Posterior vena cava (tissue), 2 donors: ENCODE measurements around the gene KCNG2. TPM values are rescaled to one million over a fixed set of nuclear protein-coding genes. Genes with fewer than 3 reads are reported as not detected.
A peak's percentile ranks its signal among the peaks of the same experiment; 100 is the strongest.

Experiments used
- DNase-seq: peaks from one replicate; pipeline ENCODE4 v3.0.0-alpha.2; 2020; ENCODE audit warnings: low spot score
- intact Hi-C, 2 donors: fragments of 100-400 bp; cut with DNase I; formaldehyde crosslinking; loops; one replicate each; pipeline versions ENCODE4 v1.14.1 to v1.14.2; 2022 to 2023
- total RNA-seq, 2 donors: library from RNA; stranded (reverse); fragmentation: NEBNext Ultra II Directional; extraction: Animal tissue kit (Norgen Biotek cat#: 25700); gene quantifications; one replicate each; pipeline ENCODE4 v1.2.1, GENCODE V29; 2021
- donor health status: DM: yes; HTN: yes; CAD: no.
- donor health status: DM: yes; HTN: yes; CAD: no.

Gene KCNG2
- total RNA-seq, 2 donors from 2014 or later = 0.38 to 0.56 TPM

GRCh38 chr18:79940126-79940813 is 142.5 kb downstream of the KCNG2 start:
- intact Hi-C loops = no loop called here
- DNase-seq = no peak

GRCh38 chr18:79940814-79941472 is 143.2 kb downstream of the KCNG2 start:
- no peak for DNase-seq
- intact Hi-C loops = no loop called here

DNA sequence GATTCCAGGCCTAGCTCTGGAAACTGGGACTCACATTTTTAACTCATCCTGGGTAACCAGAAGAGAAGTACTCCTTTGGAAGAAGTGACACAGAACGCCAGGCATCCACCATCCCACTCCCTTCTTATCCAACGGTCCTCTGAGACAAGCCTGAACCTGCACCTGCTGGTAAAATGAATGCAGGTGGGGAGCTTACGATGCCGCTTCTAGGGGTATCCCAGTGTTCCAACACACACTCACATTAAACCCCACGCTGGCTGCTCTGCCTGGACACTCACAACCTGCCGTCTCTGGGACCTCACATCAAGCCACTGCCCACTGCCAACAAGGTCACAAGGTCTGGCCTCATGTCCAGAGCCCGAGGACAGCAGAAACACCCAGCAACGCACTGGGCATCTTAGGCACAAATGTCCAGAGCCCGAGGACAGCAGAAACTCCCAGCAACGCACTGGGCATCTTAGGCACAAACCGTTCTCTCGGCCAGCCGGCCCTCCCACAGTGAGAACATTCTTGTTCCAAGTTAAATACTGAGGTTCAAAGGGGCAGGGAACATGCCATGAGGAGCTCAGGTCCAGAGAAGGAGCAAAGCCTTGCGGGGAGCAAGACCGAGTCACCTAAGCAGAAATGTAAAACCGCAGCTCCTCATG is 143.9 kb downstream of the KCNG2 start:
- no peak for DNase-seq

DNA sequence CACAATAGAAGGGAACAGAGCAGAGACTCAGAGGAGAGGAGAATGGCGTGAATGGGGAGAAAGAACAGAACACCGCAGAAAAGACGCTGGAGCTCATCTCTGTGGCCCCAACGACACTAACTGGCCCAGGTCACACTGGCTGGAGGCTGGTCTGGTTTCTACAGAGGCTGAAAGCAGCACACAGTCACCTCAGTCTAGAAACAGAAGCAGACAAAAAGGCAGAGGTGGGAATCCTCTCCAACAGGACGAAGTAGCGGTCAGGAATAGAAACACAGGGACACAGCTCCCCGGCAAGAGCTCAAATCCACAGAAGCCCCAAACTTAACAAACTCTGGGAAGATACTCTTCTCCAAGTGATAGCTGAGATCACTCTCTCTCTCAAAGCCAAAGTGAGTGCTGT is 144.5 kb downstream of the KCNG2 start:
- DNase-seq = no peak
- intact Hi-C loops = no loop called here

More for the DNA sequence above, 143.9 kb downstream of the KCNG2 start:
- intact Hi-C loops = no loop called here

DNA sequence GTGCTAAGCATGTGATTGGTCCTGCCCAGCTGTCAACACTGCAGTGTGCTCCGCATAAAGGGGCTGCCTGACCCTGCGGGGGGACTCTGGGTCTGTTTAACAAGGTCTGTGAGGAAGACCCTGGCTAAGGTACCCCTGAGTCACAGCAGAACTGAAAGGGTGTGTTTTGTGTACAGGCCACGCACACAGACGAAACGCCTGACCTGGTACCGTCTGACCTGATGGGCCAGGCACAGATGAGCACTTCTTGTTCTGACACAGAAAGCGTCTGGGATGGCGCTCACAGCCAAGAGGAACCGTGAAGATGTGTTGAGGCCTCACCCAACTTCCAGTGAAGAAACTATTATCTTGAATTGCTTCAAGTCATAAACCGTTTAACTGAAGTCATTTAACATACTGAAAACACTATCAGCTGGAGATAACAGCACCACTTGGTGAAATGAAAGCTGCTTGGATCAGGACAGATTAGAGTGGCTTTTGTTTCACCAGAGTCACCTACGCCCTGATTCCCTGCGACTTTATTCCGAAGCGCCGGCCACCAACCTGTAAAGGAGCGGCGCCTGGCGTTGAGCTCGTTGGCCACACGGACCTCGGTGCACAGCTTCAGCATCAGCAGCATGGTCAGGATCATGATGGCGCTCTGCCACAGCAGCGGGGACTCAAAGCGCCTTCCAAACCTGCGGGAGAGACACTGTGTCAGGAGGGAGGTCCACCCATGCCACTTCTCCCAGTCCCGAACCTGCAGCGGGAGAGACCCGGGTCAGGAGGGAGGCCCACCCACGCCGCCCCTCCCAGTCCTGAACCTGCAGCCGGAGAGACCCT is 145.3 kb downstream of the KCNG2 start:
- intact Hi-C loops = no loop called here
- DNase-seq = no peak

GRCh38 chr18:79943608-79944125 is 145.9 kb downstream of the KCNG2 start:
- DNase-seq = no peak
- intact Hi-C loops = no loop called here

DNA sequence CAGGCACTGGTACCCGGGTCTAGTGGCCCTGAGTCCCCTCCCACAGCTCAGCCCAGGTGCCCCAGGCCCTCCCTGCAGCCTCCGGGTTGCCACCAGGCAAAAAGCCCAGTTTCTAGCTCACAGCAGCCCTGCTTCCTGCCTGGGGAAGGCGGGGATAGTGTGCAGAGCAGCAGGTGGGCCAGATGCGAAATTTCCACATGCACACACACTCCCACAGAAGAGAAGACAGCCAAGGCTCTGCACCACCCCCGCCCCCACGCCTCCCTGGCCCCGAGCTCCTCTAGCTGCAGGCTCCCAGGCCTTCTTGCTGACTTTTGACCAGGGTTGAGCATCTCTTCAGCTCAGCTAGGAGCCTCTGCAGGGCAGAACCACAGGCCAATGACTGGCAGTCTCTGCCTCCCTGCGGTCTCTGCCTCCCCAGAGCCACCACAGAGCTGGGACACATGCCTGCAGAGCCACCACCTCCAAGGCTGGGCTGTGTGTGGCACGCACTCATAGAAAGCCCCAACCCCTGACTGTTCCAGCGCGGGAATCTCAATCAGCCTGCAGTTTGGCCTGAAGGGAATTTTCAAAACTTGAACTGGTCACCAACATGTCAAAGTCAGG is 146.5 kb downstream of the KCNG2 start:
- no peak for DNase-seq
- intact Hi-C loops = no loop called here

DNA sequence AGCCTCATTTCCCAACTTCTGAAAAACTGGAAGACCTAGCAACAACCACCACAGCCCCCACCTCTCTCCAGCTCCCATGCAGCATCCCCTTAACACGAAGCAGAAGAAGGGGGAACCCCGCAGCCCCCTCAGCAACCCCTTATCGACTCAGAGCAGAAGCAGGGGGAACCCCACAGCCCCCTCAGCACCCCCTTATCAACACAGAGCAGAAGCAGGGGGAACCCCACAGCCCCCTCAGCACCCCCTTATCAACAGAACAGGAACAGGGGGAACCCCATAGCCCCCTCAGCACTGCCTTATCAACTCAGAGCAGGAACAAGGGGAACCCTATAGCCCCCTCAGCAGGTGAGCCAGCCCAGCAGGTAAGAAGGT is 147.0 kb downstream of the KCNG2 start:
- intact Hi-C loops = no loop called here
- peak; percentile 49 for DNase-seq

GRCh38 chr18:79945118-79946042 is 147.6 kb downstream of the KCNG2 start:
- peak; percentile 59 for DNase-seq

GRCh38 chr18:79947054-79947755 is 149.5 kb downstream of the KCNG2 start:
- intact Hi-C loops = no loop called here
- DNase-seq = peak; percentile 70

More at GRCh38 chr18:79945118-79946042, 147.6 kb downstream of the KCNG2 start:
- intact Hi-C loops = no loop called here

- DNase-seq = peak; percentile 46
- intact Hi-C loops = no loop called here
Measured at GRCh38 chr18:79947881-79948610, 150.3 kb downstream of the KCNG2 start.

DNA sequence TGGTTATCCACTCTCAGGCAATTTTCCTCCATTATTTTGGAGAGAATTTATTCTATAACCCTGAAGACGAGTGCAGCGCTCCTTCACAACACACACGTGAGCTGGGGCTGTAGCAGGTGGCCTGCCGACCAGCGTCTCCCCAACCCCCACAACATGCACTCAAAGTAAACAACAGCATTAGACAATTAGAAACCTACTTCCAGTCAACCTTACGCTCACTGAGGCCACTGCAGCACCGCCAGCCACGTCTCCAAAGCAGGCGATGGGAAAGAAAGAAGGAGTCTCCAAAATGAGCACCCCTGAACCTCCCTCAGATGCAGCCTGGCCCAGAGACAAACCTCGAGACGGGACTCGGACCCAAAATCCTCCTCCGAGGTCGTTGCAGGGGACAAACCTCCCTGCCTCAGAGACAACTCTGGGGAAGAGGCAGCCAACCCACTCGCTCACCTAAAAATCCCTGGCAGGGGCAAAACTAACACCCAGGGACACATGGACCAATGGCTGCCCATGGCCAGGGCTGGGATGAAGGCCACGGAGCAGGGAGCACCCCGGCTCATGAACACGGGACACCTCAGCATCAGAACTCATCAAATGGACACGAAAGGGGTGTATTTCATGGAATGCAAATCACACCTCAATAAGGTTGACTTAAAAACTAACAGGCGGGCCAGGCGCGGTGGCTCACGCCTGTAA is 151.1 kb downstream of the KCNG2 start:
- intact Hi-C loops = no loop called here
- DNase-seq = peak; percentile 36
